H1 (cell line): ENCODE measurements around the gene CRYBA4. TPM values are rescaled to one million over a fixed set of nuclear protein-coding genes. Genes with fewer than 3 reads are reported as not detected.

Source experiments
- CTCF ChIA-PET: fragments of 300-600 bp; sonication (Branson Sonifier 250); formaldehyde crosslinking; loops from one replicate; lab custom pipeline; 2021; ENCODE audit not compliant: partially characterized antibody; lab: Charles Lee
- POLR2A ChIA-PET: fragments of 300-600 bp; sonication (Branson Sonifier 250); formaldehyde crosslinking; loops from one replicate; lab custom pipeline; 2021; ENCODE audit warnings: inconsistent platforms; ENCODE audit not compliant: partially characterized antibody; lab: Charles Lee
- DNase-seq, 2 experiments: peaks; one replicate each; pipeline versions ENCODE4 v3.0.0 to v3.0.0-alpha.2; 2010 to 2022; ENCODE audit warnings: low spot score in 2 of 2, low read depth in 1 of 2, mixed read lengths in 1 of 2
- FAIRE-seq: peaks from 2 replicates; lab custom pipeline; 2011; peaks lifted over from hg19 to GRCh38; lab: Jason Lieb, UNC
- H2AFZ ChIP-seq: 2 replicates; pipeline ENCODE4 v1.8.1; 2012; ENCODE audit warnings: low read length, inconsistent platforms
- H2AK5ac ChIP-seq: 2 replicates; pipeline ENCODE4 v1.6.1; 2013; ENCODE audit warnings: low read depth, low read length
- H2BK120ac ChIP-seq: replicated peaks from 2 replicates; pipeline ENCODE3; 2013; ENCODE audit warnings: low read depth, low read length, inconsistent platforms
- H2BK12ac ChIP-seq: 2 replicates; pipeline ENCODE4 v1.6.1; 2013; ENCODE audit warnings: low read depth, low read length
- H2BK15ac ChIP-seq: 2 replicates; pipeline ENCODE4 v1.6.1; 2013; ENCODE audit warnings: low read length
- H2BK20ac ChIP-seq: 2 replicates; pipeline ENCODE4 v1.6.1; 2013; ENCODE audit warnings: low read length
- H2BK5ac ChIP-seq: 2 replicates; pipeline ENCODE4 v1.6.1; 2013; ENCODE audit warnings: low read depth, low read length
- H3K14ac ChIP-seq: 2 replicates; pipeline ENCODE4 v1.6.1; 2013; ENCODE audit warnings: inconsistent platforms; ENCODE audit not compliant: insufficient read length
- H3K18ac ChIP-seq: 2 replicates; pipeline ENCODE4 v1.6.1; 2013; ENCODE audit warnings: low read length; ENCODE audit errors: extremely low read depth
- H3K23ac ChIP-seq: 2 replicates; pipeline ENCODE4 v1.6.1; 2013; ENCODE audit warnings: inconsistent platforms; ENCODE audit not compliant: insufficient read length
- H3K23me2 ChIP-seq: 2 replicates; pipeline ENCODE4 v1.6.1; 2013; ENCODE audit warnings: low read depth, low read length
- H3K27ac ChIP-seq: 2 replicates; pipeline ENCODE4 v1.6.1; 2011; ENCODE audit warnings: low read depth, low read length, inconsistent platforms
- H3K27me3 ChIP-seq, 4 experiments: replicated peaks in 1 of 4; 1 replicate in 1 of 4; 2 replicates in 3 of 4; pipeline versions ENCODE4 v1.6.1 to v1.8.1; 2011 to 2013; ENCODE audit warnings: low read length in 3 of 4, mild to moderate bottlenecking in 3 of 4, inconsistent platforms in 2 of 4, mixed read lengths in 2 of 4, moderate library complexity in 1 of 4; ENCODE audit not compliant: control insufficient read depth in 3 of 4, insufficient read depth in 3 of 4; ENCODE audit errors: extremely low read depth in 1 of 4
- H3K36me3 ChIP-seq, 4 experiments: 2 replicates each; pipeline versions ENCODE4 v1.6.1 to v1.8.1; 2011 to 2013; ENCODE audit warnings: mild to moderate bottlenecking in 4 of 4, low read length in 3 of 4, moderate library complexity in 2 of 4, control low read depth in 1 of 4, inconsistent platforms in 1 of 4; ENCODE audit not compliant: insufficient read depth in 4 of 4, control insufficient read depth in 2 of 4
- H3K4ac ChIP-seq: replicated peaks from 2 replicates; pipeline ENCODE3; 2013; ENCODE audit warnings: low read length, low read depth, mixed read lengths, inconsistent platforms; ENCODE audit not compliant: insufficient read length
- H3K4me1 ChIP-seq, 4 experiments: replicated peaks in 1 of 4; 1 replicate in 1 of 4; 2 replicates in 3 of 4; pipeline versions ENCODE4 v1.6.1 to v1.8.1; 2011 to 2013; ENCODE audit warnings: low read length in 3 of 4, inconsistent platforms in 2 of 4, mixed read lengths in 1 of 4; ENCODE audit not compliant: insufficient read depth in 4 of 4, control insufficient read depth in 3 of 4
- H3K4me2 ChIP-seq, 2 experiments: 2 replicates each; pipeline versions ENCODE4 v1.6.1 to v1.8.1; 2011 to 2013; ENCODE audit warnings: low read depth in 2 of 2, low read length in 2 of 2, control low read depth in 1 of 2, inconsistent platforms in 1 of 2, mild to moderate bottlenecking in 1 of 2; ENCODE audit not compliant: insufficient read depth in 1 of 2
- H3K4me3 ChIP-seq, 4 experiments: fragments of 200-600, 300-600 bp in 1 of 4; sonication (generic), shearing (Covaris generic), sonication (Bioruptor Twin) in 1 of 4; 2 replicates each; pipeline versions ENCODE4 v1.5.1 to v1.8.1; 2011 to 2016; ENCODE audit warnings: low read length in 4 of 4, low read depth in 3 of 4, control low read depth in 2 of 4, inconsistent platforms in 2 of 4, mild to moderate bottlenecking in 2 of 4, mixed read lengths in 1 of 4, moderate library complexity in 1 of 4; ENCODE audit not compliant: insufficient read depth in 2 of 4; ENCODE audit errors: extremely low read depth in 1 of 4
- H3K56ac ChIP-seq: replicated peaks from 2 replicates; pipeline ENCODE3; 2013; ENCODE audit warnings: low read depth, mild to moderate bottlenecking, mixed read lengths, low read length, inconsistent platforms; ENCODE audit not compliant: insufficient read length
- H3K79me1 ChIP-seq: 2 replicates; pipeline ENCODE4 v1.6.1; 2013; ENCODE audit warnings: low read depth, low read length, control low read depth
- H3K79me2 ChIP-seq, 2 experiments: 2 replicates each; pipeline versions ENCODE4 v1.6.1 to v1.8.1; 2012 to 2013; ENCODE audit warnings: low read length in 2 of 2, mild to moderate bottlenecking in 2 of 2, inconsistent platforms in 1 of 2; ENCODE audit not compliant: insufficient read depth in 2 of 2, control insufficient read depth in 1 of 2
- H3K9ac ChIP-seq, 4 experiments: replicated peaks in 1 of 4; 1 replicate in 1 of 4; 2 replicates in 3 of 4; pipeline versions ENCODE4 v1.6.1 to v1.8.1; 2011 to 2013; ENCODE audit warnings: low read depth in 3 of 4, low read length in 3 of 4, control low read depth in 2 of 4, mild to moderate bottlenecking in 2 of 4, moderate library complexity in 2 of 4, inconsistent platforms in 1 of 4; ENCODE audit errors: extremely low read depth in 1 of 4
- H3K9me3 ChIP-seq, 2 experiments: 2 replicates each; pipeline versions ENCODE4 v1.6.1 to v1.8.1; 2012 to 2013; ENCODE audit warnings: mild to moderate bottlenecking in 2 of 2, moderate library complexity in 2 of 2, control low read depth in 1 of 2, inconsistent platforms in 1 of 2, low read depth in 1 of 2, low read length in 1 of 2, mixed read lengths in 1 of 2; ENCODE audit not compliant: insufficient read depth in 2 of 2
- H4K20me1 ChIP-seq, 2 experiments: replicated peaks in 1 of 2; 2 replicates each; pipeline versions ENCODE3 to v1.8.1; 2011 to 2013; ENCODE audit warnings: inconsistent platforms in 2 of 2, low read length in 2 of 2, mild to moderate bottlenecking in 1 of 2; ENCODE audit not compliant: insufficient read depth in 2 of 2, control insufficient read depth in 1 of 2
- H4K5ac ChIP-seq: 2 replicates; pipeline ENCODE4 v1.6.1; 2013; ENCODE audit warnings: low read length, low read depth, mixed read lengths, inconsistent platforms; ENCODE audit not compliant: insufficient read length
- H4K8ac ChIP-seq: 2 replicates; pipeline ENCODE4 v1.8.0; 2013; ENCODE audit warnings: mild to moderate bottlenecking, moderate library complexity, low read length, inconsistent platforms; ENCODE audit not compliant: insufficient read depth; ENCODE audit errors: extremely low read depth
- H4K91ac ChIP-seq: replicated peaks from 2 replicates; pipeline ENCODE3; 2013; ENCODE audit warnings: low read length, mixed read lengths, inconsistent platforms; ENCODE audit not compliant: insufficient read length
- BRCA1 ChIP-seq: IDR thresholded peaks from 2 replicates; pipeline ENCODE4 v1.6.1; 2012; ENCODE audit warnings: low read depth, low read length, improper control_type of control experiment
- RNF2 ChIP-seq: fragments of 200-900, 300-1000 bp; sonication (generic); IDR thresholded peaks from 2 replicates; pipeline ENCODE4 v1.7.1; 2016; ENCODE audit warnings: borderline replicate concordance, low read depth, mild to moderate bottlenecking, antibody characterized with exemption, low read length; ENCODE audit not compliant: poor library complexity, severe bottlenecking; ENCODE audit errors: missing control alignments
- TAF7 ChIP-seq: optimal IDR thresholded peaks from 2 replicates; pipeline ENCODE3; 2011; ENCODE audit warnings: low read depth, mild to moderate bottlenecking, inconsistent platforms, low read length, moderate library complexity, borderline replicate concordance
- WGBS, 2 experiments: shearing (Covaris generic) in 1 of 2; methylation state at CpG; one replicate each; pipeline versions ENCODE4 v1.1.6 to v1.1.7; 2013 to 2015; ENCODE audit warnings: low lambda C conversion rate in 2 of 2, mixed read lengths in 2 of 2, inconsistent platforms in 1 of 2, low coverage in 1 of 2, missing lambda C conversion rate in 1 of 2; ENCODE audit not compliant: insufficient replicate concordance in 2 of 2, insufficient coverage in 1 of 2, insufficient read length in 1 of 2; ENCODE audit errors: extremely low coverage in 1 of 2, missing lambda C conversion rate in 1 of 2; 5-methylcytosine and 5-hydroxymethylcytosine counted together
- polyA plus RNA-seq, 7 experiments: library from polyadenylated mRNA; depleted of rRNA in 3 of 7; stranded (reverse) in 5 of 7; unstranded in 2 of 7; fragments of >200 nt in 5 of 7; fragments of 200-250 nt in 2 of 7; gene quantifications; 1 replicate in 5 of 7; 2 replicates in 1 of 7; 4 replicates in 1 of 7; pipeline versions ENCODE4 v1.2.1 to v1.2.3, GENCODE V29; 2011 to 2013; ENCODE audit warnings: missing spikeins in 2 of 7, mixed read lengths in 2 of 7
- total RNA-seq: library from RNA; stranded (reverse); fragmentation: NEBNext Ultra II Directional; extraction: Animal tissue kit (Norgen Biotek cat#: 25700); gene quantifications from 2 replicates; pipeline ENCODE4 v1.2.1, GENCODE V29; 2021
- TF ChIP-seq, protein P1 (sequence below), 3 experiments: IDR thresholded peaks; 1 replicate in 2 of 3; 2 replicates in 1 of 3; pipeline versions ENCODE4 v1.5.1 to v1.6.1; 2011; ENCODE audit warnings: low read length in 3 of 3, mild to moderate bottlenecking in 3 of 3, inconsistent platforms in 2 of 3, low read depth in 1 of 3, moderate library complexity in 1 of 3; ENCODE audit not compliant: insufficient read depth in 1 of 3; ENCODE audit errors: control extremely low read depth in 1 of 3

CRYBA4 gene
- total and polyA plus RNA-seq, 2 of the 8 experiments (the other 6 are each of a cell fraction or from before 2014, with no cell fraction given) = 0.67 to 3.1 TPM

DNA sequence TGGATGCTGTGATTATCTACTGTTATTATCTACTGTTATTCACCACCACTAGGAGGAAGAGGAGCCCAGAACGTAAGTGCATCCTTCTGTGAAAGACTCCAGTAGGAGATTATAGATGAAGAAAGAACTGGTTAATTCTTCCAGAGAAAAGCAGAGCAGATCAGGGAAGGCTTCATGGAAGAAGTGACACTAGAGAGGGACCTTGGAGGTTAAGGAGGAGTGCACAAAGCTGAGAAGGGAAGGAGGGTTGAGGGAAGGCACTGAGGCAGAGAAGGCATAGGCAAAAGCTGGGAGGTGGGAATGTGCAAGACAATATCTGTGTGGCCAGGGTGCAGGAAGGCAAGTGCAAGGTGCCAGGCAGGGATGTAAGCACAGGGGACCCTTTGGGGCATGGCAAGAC lies 17.4 kb upstream of the CRYBA4 start:
- Histone ChIP-seq H2BK5ac (no peak overlapping the region), H3K4me3 (no peak overlapping the region), H3K79me2 (no peaks in the 10 kb centered on the region), H3K18ac (no peak overlapping the region), H3K9me3 (no peaks in the 10 kb centered on the region), H3K79me1 (no peaks in the 10 kb centered on the region; the same call in 1 of the 2 replicates), H3K23ac (no peak overlapping the region), H3K36me3 (no peaks in the 10 kb centered on the region), H3K56ac (no peak overlapping the region), H2AK5ac (no peak overlapping the region), H4K20me1 (no peaks in the 10 kb centered on the region), H2BK15ac (no peak overlapping the region), H4K8ac (no peak overlapping the region), H2BK20ac (no peak overlapping the region), H3K27me3 (peaks cover 0 to 1% (median 0%) of the 10 kb centered on the region in 4 experiments; a peak in 1 of 7 replicates), H3K4ac (no peak overlapping the region), H3K4me1 (peaks cover 0 to 10% (median 4%) of the 10 kb centered on the region in 4 experiments; a peak in 5 of 7 replicates), H3K23me2 (peaks cover 3% of the 10 kb centered on the region; the same call in 1 of the 2 replicates), H2AFZ (no peak overlapping the region), H3K27ac (no peak overlapping the region), H4K5ac (no peak overlapping the region), H2BK12ac (0 out of 2 replicates have a peak overlapping the region, but pooled peaks have one; percentile 60), H3K14ac (no peak overlapping the region), H4K91ac (peak overlapping the region; percentile 9), H3K9ac (no peak overlapping the region), H2BK120ac (no peak overlapping the region), H3K4me2 (no peak overlapping the region)
- ChIA-PET CTCF (interaction anchor here (0.9 kb wide), 1 partner anchor 99 kb away, joined by 3 read pairs; no protein-coding TSS in a partner anchor), POLR2A (no interaction called here)
- 73% methylated on average over 1 of the region's 1 CpG; no CpG with 5 or more reads in 1 of the 2 experiments for WGBS, 2 experiments
- FAIRE-seq (no peak), DNase-seq (no peak)
- no peak for TF ChIP-seq TAF7
- TF ChIP-seq, protein P1, sequence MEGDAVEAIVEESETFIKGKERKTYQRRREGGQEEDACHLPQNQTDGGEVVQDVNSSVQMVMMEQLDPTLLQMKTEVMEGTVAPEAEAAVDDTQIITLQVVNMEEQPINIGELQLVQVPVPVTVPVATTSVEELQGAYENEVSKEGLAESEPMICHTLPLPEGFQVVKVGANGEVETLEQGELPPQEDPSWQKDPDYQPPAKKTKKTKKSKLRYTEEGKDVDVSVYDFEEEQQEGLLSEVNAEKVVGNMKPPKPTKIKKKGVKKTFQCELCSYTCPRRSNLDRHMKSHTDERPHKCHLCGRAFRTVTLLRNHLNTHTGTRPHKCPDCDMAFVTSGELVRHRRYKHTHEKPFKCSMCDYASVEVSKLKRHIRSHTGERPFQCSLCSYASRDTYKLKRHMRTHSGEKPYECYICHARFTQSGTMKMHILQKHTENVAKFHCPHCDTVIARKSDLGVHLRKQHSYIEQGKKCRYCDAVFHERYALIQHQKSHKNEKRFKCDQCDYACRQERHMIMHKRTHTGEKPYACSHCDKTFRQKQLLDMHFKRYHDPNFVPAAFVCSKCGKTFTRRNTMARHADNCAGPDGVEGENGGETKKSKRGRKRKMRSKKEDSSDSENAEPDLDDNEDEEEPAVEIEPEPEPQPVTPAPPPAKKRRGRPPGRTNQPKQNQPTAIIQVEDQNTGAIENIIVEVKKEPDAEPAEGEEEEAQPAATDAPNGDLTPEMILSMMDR (IDR thresholded peaks at IDR 0.05; ENCODE audit: control extremely low read depth in 1 of 3, insufficient read depth in 1 of 3, low read depth in 1 of 3, low read length in 3 of 3) = peak in 1 of 3 experiments; percentile 1; a peak in 1 of 4 replicates
- no peak for TF ChIP-seq RNF2
- no peak for TF ChIP-seq BRCA1
